Nephron (organoid): ENCODE results near the gene RELN.
"Not testable (repeated sequence)": the region's sequence is repeated elsewhere in the genome, so short reads cannot be mapped to it uniquely, and the experiment has no call there.

ENCODE experiments used
- H3K27ac Mint-ChIP-seq, 3 experiments: 2 replicates each; pipeline ENCODE4 v1.8.0; 2020; ENCODE audit warnings: mixed read lengths in 3 of 3, mild to moderate bottlenecking in 2 of 3, moderate library complexity in 1 of 3
- H3K27me3 Mint-ChIP-seq: 2 replicates; pipeline ENCODE4 v1.8.0; 2021; ENCODE audit warnings: low read depth, mild to moderate bottlenecking, moderate library complexity, mixed read lengths
- H3K36me3 Mint-ChIP-seq: 2 replicates; pipeline ENCODE4 v1.8.0; 2020; ENCODE audit warnings: low read depth, mixed read lengths
- H3K4me1 Mint-ChIP-seq: 2 replicates; pipeline ENCODE4 v1.8.0; 2020; ENCODE audit warnings: mixed read lengths
- H3K4me3 Mint-ChIP-seq, 3 experiments: 2 replicates each; pipeline ENCODE4 v1.8.0; 2020; ENCODE audit warnings: mild to moderate bottlenecking in 3 of 3, mixed read lengths in 3 of 3, moderate library complexity in 2 of 3
- H3K9me3 Mint-ChIP-seq: 2 replicates; pipeline ENCODE4 v1.8.0; 2020; ENCODE audit warnings: mixed read lengths
- CTCF ChIP-seq, 3 experiments: fragments of 200-600 bp; sonication (generic); IDR thresholded peaks; one replicate each; pipeline ENCODE4 v1.5.0; 2021; ENCODE audit warnings: antibody characterized with exemption in 3 of 3; ENCODE audit not compliant: unreplicated experiment in 3 of 3

The RELN gene

DNA sequence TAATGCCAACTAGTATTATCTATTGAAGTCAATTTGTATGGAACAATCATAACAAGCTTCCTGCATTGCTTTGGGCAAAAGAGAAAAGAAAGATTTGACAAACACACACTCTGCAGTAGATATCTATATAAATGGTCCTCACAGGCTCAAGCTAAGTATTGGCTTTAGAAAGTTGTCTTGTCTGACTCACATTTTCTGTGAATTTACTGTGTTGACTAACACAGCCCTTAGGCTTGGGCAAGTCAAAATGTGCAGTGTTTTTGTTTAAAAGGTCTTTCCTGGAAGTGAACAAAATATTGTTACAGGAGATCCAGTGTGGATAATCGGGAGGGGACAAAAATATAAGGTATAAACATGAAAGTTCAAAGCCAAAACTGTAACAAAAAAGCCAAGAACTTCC, 194.4 kb downstream of the RELN start:
- Mint-ChIP-seq H3K27ac (no peak overlapping the region), H3K36me3 (no peaks in the 10 kb centered on the region), H3K4me3 (no peak overlapping the region), H3K27me3 (no peaks in the 10 kb centered on the region), H3K9me3 (no peaks in the 10 kb centered on the region), H3K4me1 (no peaks in the 10 kb centered on the region)
- TF ChIP-seq CTCF (IDR thresholded peaks at IDR 0.05; ENCODE audit: unreplicated experiment in 3 of 3) = no peak

DNA sequence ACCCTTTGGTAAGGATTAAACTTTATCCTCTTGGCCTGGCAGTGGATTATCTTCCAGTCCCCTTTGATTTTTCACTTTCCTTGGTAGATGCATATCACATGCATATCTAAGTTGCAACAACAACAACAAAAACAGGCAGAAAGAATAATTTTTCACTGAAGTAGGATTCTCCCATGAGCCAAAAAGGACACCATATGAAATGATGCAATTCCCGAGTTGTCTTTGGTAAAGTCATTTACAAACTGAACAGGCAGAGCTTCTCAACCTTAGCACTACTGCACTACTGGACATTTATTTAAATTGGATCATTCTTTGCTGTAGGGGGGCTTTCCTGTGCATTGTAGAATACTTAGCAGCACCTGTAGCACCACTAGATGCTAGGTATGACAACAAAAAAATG, 195.0 kb downstream of the RELN start:
- Mint-ChIP-seq H3K27ac (no peak overlapping the region), H3K4me1 (no peaks in the 10 kb centered on the region), H3K36me3 (no peaks in the 10 kb centered on the region), H3K4me3 (no peak overlapping the region), H3K9me3 (peaks cover 2% of the 10 kb centered on the region), H3K27me3 (no peaks in the 10 kb centered on the region)
- no peak for TF ChIP-seq CTCF (IDR thresholded peaks at IDR 0.05; ENCODE audit: unreplicated experiment in 3 of 3)

DNA sequence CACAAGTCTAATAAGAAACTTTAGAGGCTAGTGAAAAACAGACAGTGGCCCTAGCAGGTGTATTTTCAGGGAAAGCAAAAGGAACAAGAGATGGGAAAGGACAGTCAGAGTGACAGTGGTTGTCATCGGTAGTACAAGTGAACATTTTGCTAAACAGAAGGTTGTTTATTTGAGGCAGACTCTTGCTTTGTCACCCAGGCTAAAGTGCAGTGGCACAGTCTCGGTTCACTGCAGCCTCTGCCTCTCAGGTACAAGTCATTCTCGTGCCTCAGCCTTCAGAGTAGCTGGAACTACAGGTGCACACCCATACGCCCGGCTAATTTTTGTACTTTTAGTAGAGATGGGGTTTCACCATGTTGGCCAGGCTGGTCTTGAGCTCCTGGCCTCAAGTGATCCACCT, 195.8 kb downstream of the RELN start:
- H3K9me3 Mint-ChIP-seq = peaks cover 2% of the 10 kb centered on the region

DNA sequence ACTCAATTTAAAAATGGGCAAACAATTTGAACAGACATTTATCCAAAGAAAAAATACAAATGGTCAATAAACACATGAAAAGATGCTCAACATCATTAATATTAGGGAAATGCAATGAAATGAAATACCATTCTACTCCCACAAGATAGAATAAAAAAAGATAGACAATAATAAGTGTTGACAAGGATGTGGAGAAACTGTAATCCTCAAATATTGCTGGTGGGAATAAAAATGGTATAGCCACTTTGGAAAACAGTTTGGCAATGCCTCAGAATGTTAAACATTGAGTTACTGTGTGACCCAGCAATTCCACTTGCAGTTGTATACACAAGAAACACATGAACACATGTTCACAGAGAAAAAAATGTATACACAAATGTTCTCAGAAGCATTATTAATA, 197.6 kb downstream of the RELN start:
- no peaks in the 10 kb centered on the region for H3K36me3 Mint-ChIP-seq
- no peaks in the 10 kb centered on the region for H3K4me1 Mint-ChIP-seq
- H3K9me3 Mint-ChIP-seq = peaks cover 9% of the 10 kb centered on the region
- no peaks in the 10 kb centered on the region for H3K27me3 Mint-ChIP-seq
- H3K27ac Mint-ChIP-seq = no peak overlapping the region
- no peak for TF ChIP-seq CTCF (IDR thresholded peaks at IDR 0.05; ENCODE audit: unreplicated experiment in 3 of 3)
- no peak overlapping the region for H3K4me3 Mint-ChIP-seq

More for the DNA sequence above, 195.8 kb downstream of the RELN start:
- TF ChIP-seq CTCF (IDR thresholded peaks at IDR 0.05; ENCODE audit: unreplicated experiment in 3 of 3) = no peak
- no peaks in the 10 kb centered on the region for H3K36me3 Mint-ChIP-seq
- H3K4me3 Mint-ChIP-seq = no peak overlapping the region
- H3K27ac Mint-ChIP-seq = no peak overlapping the region
- no peaks in the 10 kb centered on the region for H3K27me3 Mint-ChIP-seq
- H3K4me1 Mint-ChIP-seq = no peaks in the 10 kb centered on the region

- not testable (repeated sequence) for H3K4me3 Mint-ChIP-seq, H3K4me1 Mint-ChIP-seq, H3K27me3 Mint-ChIP-seq, H3K27ac Mint-ChIP-seq, H3K36me3 Mint-ChIP-seq
- peaks cover 13% of the 10 kb centered on the region for H3K9me3 Mint-ChIP-seq
Observed at GRCh38 chr7:103787041-103787440, 202.4 kb downstream of the RELN start.

DNA sequence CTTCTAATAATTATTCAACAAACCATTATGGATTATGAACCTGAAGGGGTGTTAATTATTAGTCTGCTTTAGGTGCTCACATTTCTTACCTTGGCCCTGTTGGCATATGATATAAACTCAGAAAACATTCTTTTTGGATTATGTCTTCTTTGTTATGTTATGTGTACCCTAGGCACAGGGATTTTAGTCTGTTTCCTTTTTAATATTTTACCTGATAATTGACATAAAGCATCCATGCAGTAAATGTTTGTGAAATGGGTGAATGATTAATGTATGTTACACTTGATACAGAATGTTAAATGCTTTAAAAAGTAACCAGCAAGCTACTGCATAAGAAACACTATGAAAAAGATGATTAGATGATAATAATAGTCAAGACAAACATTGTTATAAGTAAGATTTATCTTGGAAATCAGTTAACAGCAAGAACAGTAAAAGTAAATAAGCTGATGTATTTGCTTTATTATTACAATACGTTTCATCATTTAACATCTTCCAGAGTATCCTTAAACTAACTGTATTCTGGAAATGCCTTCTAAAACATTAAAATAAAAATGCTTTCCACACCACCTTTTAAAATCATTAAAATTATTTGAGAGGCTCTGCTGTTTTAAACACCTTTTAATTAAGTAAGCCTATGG, 204.7 kb downstream of the RELN start:
- Mint-ChIP-seq H3K9me3 (peaks cover 11% of the 10 kb centered on the region), H3K27ac (peak overlapping the region in 2 of 3 experiments; percentile 9 to 73), H3K4me1 (no peaks in the 10 kb centered on the region), H3K4me3 (no peak overlapping the region), H3K36me3 (no peaks in the 10 kb centered on the region), H3K27me3 (no peaks in the 10 kb centered on the region)
- TF ChIP-seq CTCF (IDR thresholded peaks at IDR 0.05; ENCODE audit: unreplicated experiment in 3 of 3) = no peak
